Measurements from ENCODE around the gene EML6.

Gene EML6

GRCh38 chr2:54776494-54776893 is 53.0 kb downstream of the EML6 start:
- H3K36me3 ChIP-seq (ENCODE audit: insufficient read depth, low read length), result no peaks in the 10 kb centered on the region
- no peaks in the 10 kb centered on the region for H3K27me3 ChIP-seq (ENCODE audit: control insufficient read depth in 1 of 2, insufficient read depth in 2 of 2, low read length in 2 of 2)
- H3K4me3 ChIP-seq (ENCODE audit: low read depth in 1 of 2, low read length in 2 of 2), result no peak overlapping the region
- H3K9me3 ChIP-seq (ENCODE audit: low read length), result peaks cover 5% of the 10 kb centered on the region
- H3K9ac ChIP-seq (ENCODE audit: low read length), result no peak overlapping the region
- H3K27ac ChIP-seq (ENCODE audit: low read depth, low read length), result no peak overlapping the region
- H3K4me1 ChIP-seq (ENCODE audit: insufficient read depth, low read length), result no peaks in the 10 kb centered on the region

DNA sequence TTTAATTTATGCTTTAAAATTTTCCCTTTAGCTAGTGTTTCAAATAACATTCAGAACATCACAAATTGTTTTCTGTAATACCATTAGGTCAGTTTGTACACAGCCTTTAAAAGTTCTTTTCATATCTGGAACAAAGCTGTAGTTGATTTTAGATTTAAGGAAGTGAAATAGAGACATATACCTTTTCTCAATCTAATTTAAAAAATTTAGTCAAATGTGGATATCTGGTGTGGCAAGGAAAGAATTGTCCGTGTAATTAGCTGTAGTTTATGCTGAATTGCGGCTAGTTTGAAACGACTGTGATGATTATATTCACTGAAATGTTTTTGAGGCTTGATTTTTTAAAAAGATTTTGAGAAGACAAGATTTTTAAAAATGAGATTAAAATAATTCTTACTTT is 59.9 kb downstream of the EML6 start:
- Histone ChIP-seq H3K27me3 (ENCODE audit: control insufficient read depth in 1 of 2, insufficient read depth in 2 of 2, low read length in 2 of 2) (no peaks in the 10 kb centered on the region), H3K36me3 (ENCODE audit: insufficient read depth, low read length) (no peaks in the 10 kb centered on the region), H3K4me3 (ENCODE audit: low read depth in 1 of 2, low read length in 2 of 2) (no peak overlapping the region), H3K9me3 (ENCODE audit: low read length) (no peaks in the 10 kb centered on the region), H3K9ac (ENCODE audit: low read length) (no peak overlapping the region), H3K27ac (ENCODE audit: low read depth, low read length) (no peak overlapping the region), H3K4me1 (ENCODE audit: insufficient read depth, low read length) (no peaks in the 10 kb centered on the region)

- Histone ChIP-seq H3K27me3 (ENCODE audit: control insufficient read depth in 1 of 2, insufficient read depth in 2 of 2, low read length in 2 of 2) (no peaks in the 10 kb centered on the region), H3K36me3 (ENCODE audit: insufficient read depth, low read length) (no peaks in the 10 kb centered on the region), H3K4me3 (ENCODE audit: low read depth in 1 of 2, low read length in 2 of 2) (no peak overlapping the region), H3K4me1 (ENCODE audit: insufficient read depth, low read length) (no peaks in the 10 kb centered on the region), H3K27ac (ENCODE audit: low read depth, low read length) (no peak overlapping the region), H3K9ac (ENCODE audit: low read length) (no peak overlapping the region), H3K9me3 (ENCODE audit: low read length) (no peaks in the 10 kb centered on the region)
Observed at GRCh38 chr2:54787270-54787669, 63.8 kb downstream of the EML6 start.

- Histone ChIP-seq H3K27me3 (ENCODE audit: control insufficient read depth in 1 of 2, insufficient read depth in 2 of 2, low read length in 2 of 2) (no peaks in the 10 kb centered on the region), H3K27ac (ENCODE audit: low read depth, low read length) (no peak overlapping the region), H3K9ac (ENCODE audit: low read length) (no peak overlapping the region), H3K4me1 (ENCODE audit: insufficient read depth, low read length) (no peaks in the 10 kb centered on the region), H3K9me3 (ENCODE audit: low read length) (no peaks in the 10 kb centered on the region), H3K4me3 (ENCODE audit: low read depth in 1 of 2, low read length in 2 of 2) (no peak overlapping the region), H3K36me3 (ENCODE audit: insufficient read depth, low read length) (no peaks in the 10 kb centered on the region)
Observed at GRCh38 chr2:54787755-54788366, 64.4 kb downstream of the EML6 start.

- no peak overlapping the region for H3K9ac ChIP-seq (ENCODE audit: low read length)
- H3K27me3 ChIP-seq (ENCODE audit: control insufficient read depth in 1 of 2, insufficient read depth in 2 of 2, low read length in 2 of 2), result no peaks in the 10 kb centered on the region
- no peak overlapping the region for H3K4me3 ChIP-seq (ENCODE audit: low read depth in 1 of 2, low read length in 2 of 2)
- no peaks in the 10 kb centered on the region for H3K36me3 ChIP-seq (ENCODE audit: insufficient read depth, low read length)
- H3K4me1 ChIP-seq (ENCODE audit: insufficient read depth, low read length), result no peaks in the 10 kb centered on the region
- H3K27ac ChIP-seq (ENCODE audit: low read depth, low read length), result no peak overlapping the region
- no peaks in the 10 kb centered on the region for H3K9me3 ChIP-seq (ENCODE audit: low read length)
Observed at GRCh38 chr2:54789878-54790277, 66.4 kb downstream of the EML6 start.

DNA sequence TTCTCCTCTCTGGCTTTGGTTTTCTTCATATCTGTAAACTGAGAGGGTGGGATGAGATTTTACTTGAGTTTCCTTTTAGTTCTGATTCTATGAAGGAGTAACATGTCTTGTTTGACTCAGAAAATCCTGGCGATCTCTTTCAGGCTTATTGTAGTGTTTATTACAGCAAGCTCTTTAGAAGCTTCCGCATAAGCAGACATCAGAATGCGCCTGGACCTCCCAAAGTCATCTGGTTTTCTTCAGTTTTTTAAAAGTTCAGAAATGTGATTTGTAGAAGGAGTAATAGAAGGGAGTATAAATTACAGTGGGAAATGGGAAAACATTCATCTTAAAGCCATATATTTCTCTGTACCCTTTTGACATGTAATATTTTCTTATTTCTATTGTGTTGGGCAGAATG is 68.4 kb downstream of the EML6 start:
- no peaks in the 10 kb centered on the region for H3K4me1 ChIP-seq (ENCODE audit: insufficient read depth, low read length)
- H3K27ac ChIP-seq (ENCODE audit: low read depth, low read length), result no peak overlapping the region
- H3K9ac ChIP-seq (ENCODE audit: low read length), result no peak overlapping the region
- H3K36me3 ChIP-seq (ENCODE audit: insufficient read depth, low read length), result no peaks in the 10 kb centered on the region
- no peak overlapping the region for H3K4me3 ChIP-seq (ENCODE audit: low read depth in 1 of 2, low read length in 2 of 2)
- no peaks in the 10 kb centered on the region for H3K9me3 ChIP-seq (ENCODE audit: low read length)
- no peaks in the 10 kb centered on the region for H3K27me3 ChIP-seq (ENCODE audit: control insufficient read depth in 1 of 2, insufficient read depth in 2 of 2, low read length in 2 of 2)

GRCh38 chr2:54797307-54797706 is 73.8 kb downstream of the EML6 start:
- no peaks in the 10 kb centered on the region for H3K36me3 ChIP-seq (ENCODE audit: insufficient read depth, low read length)
- no peak overlapping the region for H3K9ac ChIP-seq (ENCODE audit: low read length)
- H3K27me3 ChIP-seq (ENCODE audit: control insufficient read depth in 1 of 2, insufficient read depth in 2 of 2, low read length in 2 of 2), result no peaks in the 10 kb centered on the region
- no peak overlapping the region for H3K27ac ChIP-seq (ENCODE audit: low read depth, low read length)
- no peak overlapping the region for H3K4me3 ChIP-seq (ENCODE audit: low read depth in 1 of 2, low read length in 2 of 2)
- H3K9me3 ChIP-seq (ENCODE audit: low read length), result no peaks in the 10 kb centered on the region
- H3K4me1 ChIP-seq (ENCODE audit: insufficient read depth, low read length), result no peaks in the 10 kb centered on the region

DNA sequence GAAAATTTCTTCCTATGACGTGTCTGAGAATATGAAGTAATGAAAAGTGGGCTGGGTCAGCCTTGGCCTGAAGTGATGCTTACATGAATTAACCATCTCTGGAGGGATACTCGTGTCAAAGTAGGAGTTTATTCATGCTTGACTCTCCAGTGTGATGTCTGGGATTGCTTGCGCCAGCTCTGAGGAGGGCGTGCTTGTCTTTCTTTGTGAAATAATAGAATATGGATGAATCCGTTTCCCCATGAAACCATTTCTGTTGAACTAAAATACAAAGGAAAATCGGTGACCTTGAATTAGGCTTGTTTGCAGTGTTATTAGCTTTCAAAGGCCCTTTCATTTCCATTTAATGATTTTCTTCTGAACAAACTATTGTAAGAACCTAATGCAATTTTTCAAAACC is 77.9 kb downstream of the EML6 start:
- Histone ChIP-seq H3K9me3 (ENCODE audit: low read length) (no peaks in the 10 kb centered on the region), H3K27me3 (ENCODE audit: control insufficient read depth in 1 of 2, insufficient read depth in 2 of 2, low read length in 2 of 2) (no peaks in the 10 kb centered on the region), H3K27ac (ENCODE audit: low read depth, low read length) (no peak overlapping the region), H3K4me3 (ENCODE audit: low read depth in 1 of 2, low read length in 2 of 2) (no peak overlapping the region), H3K36me3 (ENCODE audit: insufficient read depth, low read length) (no peaks in the 10 kb centered on the region), H3K4me1 (ENCODE audit: insufficient read depth, low read length) (no peaks in the 10 kb centered on the region), H3K9ac (ENCODE audit: low read length) (no peak overlapping the region)

DNA sequence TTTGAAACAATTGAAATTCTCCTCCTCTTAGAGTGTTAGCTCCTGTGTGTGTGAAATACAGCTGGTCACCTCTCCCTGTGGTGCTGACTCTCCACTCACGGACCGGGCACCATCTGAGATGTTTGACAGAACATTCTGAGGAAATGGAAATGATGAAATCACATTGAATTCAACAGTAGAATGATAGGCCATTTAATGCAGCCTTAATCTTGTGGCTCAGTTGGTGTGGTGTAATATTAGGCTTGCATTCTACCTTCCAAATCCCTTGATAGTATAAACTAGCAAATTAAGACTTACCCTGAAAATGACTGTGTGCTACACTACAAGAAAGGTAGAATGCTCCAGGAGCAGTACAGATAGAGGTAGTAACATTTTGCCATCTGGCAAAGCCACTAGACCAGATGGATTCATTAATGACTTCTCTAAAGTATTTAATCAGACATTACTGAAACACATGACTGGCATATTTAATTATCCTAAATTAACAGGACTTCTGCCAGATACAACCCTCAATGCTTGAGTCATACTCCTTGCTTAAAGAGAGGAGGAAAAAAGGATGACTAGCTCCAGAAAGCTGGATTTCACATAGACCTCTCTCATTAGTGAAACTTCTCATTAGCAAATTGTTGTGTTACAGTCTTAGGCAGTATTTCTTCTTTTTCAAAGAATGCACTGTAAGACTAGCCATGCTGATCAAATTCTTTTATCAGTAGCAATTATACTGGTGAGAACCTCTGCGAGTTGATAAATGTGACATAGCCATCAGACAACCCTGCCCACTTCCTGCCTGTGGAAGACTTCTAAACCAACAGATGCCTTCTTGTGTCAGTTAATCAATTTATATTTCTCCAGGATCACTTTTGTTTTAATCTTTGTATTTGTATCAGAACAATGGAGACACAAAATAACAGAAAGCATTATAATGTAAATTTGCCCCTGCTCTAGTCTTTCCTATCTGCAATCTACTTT is 80.6 kb downstream of the EML6 start:
- Histone ChIP-seq H3K9ac (ENCODE audit: low read length) (no peak overlapping the region), H3K36me3 (ENCODE audit: insufficient read depth, low read length) (no peaks in the 10 kb centered on the region), H3K27me3 (ENCODE audit: control insufficient read depth in 1 of 2, insufficient read depth in 2 of 2, low read length in 2 of 2) (no peaks in the 10 kb centered on the region), H3K27ac (ENCODE audit: low read depth, low read length) (no peak overlapping the region), H3K4me1 (ENCODE audit: insufficient read depth, low read length) (no peaks in the 10 kb centered on the region), H3K4me3 (ENCODE audit: low read depth in 1 of 2, low read length in 2 of 2) (no peak overlapping the region), H3K9me3 (ENCODE audit: low read length) (no peaks in the 10 kb centered on the region)

DNA sequence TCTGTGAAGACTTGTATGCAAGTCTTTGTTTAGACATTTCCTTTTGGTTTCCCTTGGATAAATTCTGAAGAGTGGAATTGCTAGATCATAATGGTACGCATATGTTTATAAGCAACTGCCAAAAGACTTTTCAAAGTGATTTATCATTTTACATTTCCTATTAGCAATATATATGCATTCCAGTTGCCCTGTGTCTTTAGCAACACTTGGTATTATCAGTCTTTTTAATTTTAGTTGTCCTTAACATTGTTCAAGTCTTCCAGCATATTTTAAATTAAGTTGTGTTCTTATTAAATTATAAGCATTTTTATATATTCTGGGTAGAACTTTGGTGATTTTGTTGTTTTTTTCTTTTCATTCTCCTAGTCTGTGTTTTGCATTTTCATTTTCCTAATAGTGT is 81.8 kb downstream of the EML6 start:
- Histone ChIP-seq H3K9ac (ENCODE audit: low read length) (no peak overlapping the region), H3K36me3 (ENCODE audit: insufficient read depth, low read length) (no peaks in the 10 kb centered on the region), H3K9me3 (ENCODE audit: low read length) (no peaks in the 10 kb centered on the region), H3K4me1 (ENCODE audit: insufficient read depth, low read length) (no peaks in the 10 kb centered on the region), H3K4me3 (ENCODE audit: low read depth in 1 of 2, low read length in 2 of 2) (no peak overlapping the region), H3K27ac (ENCODE audit: low read depth, low read length) (no peak overlapping the region), H3K27me3 (ENCODE audit: control insufficient read depth in 1 of 2, insufficient read depth in 2 of 2, low read length in 2 of 2) (no peaks in the 10 kb centered on the region)

DNA sequence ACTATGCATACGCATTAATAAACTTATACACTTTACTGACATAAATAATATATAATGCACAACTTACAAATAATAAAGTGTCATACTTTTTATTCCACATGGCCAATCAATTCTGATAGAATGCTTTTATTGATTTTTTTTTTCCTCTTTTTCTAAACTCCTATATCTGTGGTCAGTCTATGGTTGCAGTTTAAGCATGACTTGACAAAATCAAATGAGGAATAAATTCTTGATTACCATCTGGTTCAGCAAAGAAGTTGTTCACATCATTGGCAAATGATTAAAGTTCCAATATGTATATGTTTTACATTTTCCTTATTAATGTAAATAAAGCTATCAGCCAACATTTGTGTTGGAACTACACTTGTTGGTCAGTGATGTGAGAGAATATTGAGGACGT is 83.5 kb downstream of the EML6 start:
- Histone ChIP-seq H3K4me1 (ENCODE audit: insufficient read depth, low read length) (no peaks in the 10 kb centered on the region), H3K9me3 (ENCODE audit: low read length) (no peaks in the 10 kb centered on the region), H3K4me3 (ENCODE audit: low read depth in 1 of 2, low read length in 2 of 2) (no peak overlapping the region), H3K27me3 (ENCODE audit: control insufficient read depth in 1 of 2, insufficient read depth in 2 of 2, low read length in 2 of 2) (no peaks in the 10 kb centered on the region), H3K36me3 (ENCODE audit: insufficient read depth, low read length) (no peaks in the 10 kb centered on the region), H3K9ac (ENCODE audit: low read length) (no peak overlapping the region), H3K27ac (ENCODE audit: low read depth, low read length) (no peak overlapping the region)

GRCh38 chr2:54808661-54809060 is 85.2 kb downstream of the EML6 start:
- no peak overlapping the region for H3K4me3 ChIP-seq (ENCODE audit: low read depth in 1 of 2, low read length in 2 of 2)
- no peak overlapping the region for H3K27ac ChIP-seq (ENCODE audit: low read depth, low read length)
- H3K27me3 ChIP-seq (ENCODE audit: control insufficient read depth in 1 of 2, insufficient read depth in 2 of 2, low read length in 2 of 2), result no peaks in the 10 kb centered on the region
- no peak overlapping the region for H3K9ac ChIP-seq (ENCODE audit: low read length)
- no peaks in the 10 kb centered on the region for H3K4me1 ChIP-seq (ENCODE audit: insufficient read depth, low read length)
- no peaks in the 10 kb centered on the region for H3K9me3 ChIP-seq (ENCODE audit: low read length)
- no peaks in the 10 kb centered on the region for H3K36me3 ChIP-seq (ENCODE audit: insufficient read depth, low read length)
